GM21825 (cell line): ENCODE data around the gene SLC38A8.

Experiments
- ATAC-seq: cut with Tn5 transposase; IDR thresholded peaks from one replicate; pipeline ENCODE4 v1.9.1; 2021; ENCODE audit warnings: mild to moderate bottlenecking, moderate library complexity; ENCODE audit not compliant: unreplicated experiment

Gene SLC38A8

GRCh38 chr16:83972256-83973008 is 70.2 kb downstream of the SLC38A8 start:
- ATAC-seq: no peak

- ATAC-seq: no peak
These were observed 71.1 kb downstream of the SLC38A8 start for GRCh38 chr16:83971165-83972130.

- ATAC-seq: no peak
These were observed 72.2 kb downstream of the SLC38A8 start for GRCh38 chr16:83970430-83970815.

- ATAC-seq: no peak
These were observed 72.7 kb downstream of the SLC38A8 start for GRCh38 chr16:83969771-83970429.

GRCh38 chr16:83968891-83969649 is 73.5 kb downstream of the SLC38A8 start:
- ATAC-seq: no peak

DNA sequence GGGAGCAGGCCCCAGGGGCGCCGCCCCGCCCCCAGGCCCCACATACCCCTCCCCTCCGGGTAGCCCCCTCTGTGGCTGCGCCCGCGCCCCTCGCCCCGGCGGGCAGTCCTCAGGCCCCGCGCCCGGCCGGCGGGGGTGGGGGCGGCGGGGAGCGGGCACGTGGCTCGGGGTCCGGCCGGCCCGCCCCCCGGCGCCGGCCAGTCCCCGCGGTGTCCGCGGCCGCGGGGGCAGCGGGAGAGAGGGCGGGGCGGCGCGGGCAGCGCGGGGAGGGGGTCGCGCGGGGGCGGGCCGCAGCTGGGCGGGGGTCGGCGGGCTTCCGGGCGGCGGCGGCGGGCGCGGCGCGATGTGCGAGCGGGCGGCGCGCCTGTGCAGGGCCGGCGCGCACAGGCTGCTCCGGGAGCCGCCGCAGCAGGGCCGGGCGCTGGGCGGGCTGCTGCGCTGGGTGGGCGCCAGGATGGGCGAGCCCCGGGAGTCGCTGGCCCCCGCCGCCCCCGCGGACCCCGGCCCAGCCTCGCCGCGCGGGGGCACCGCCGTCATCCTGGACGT is 74.2 kb downstream of the SLC38A8 start:
- no peak for ATAC-seq

GRCh38 chr16:83967838-83968305 is 74.7 kb downstream of the SLC38A8 start, which contains the start of gene NECAB2:
Gene NECAB2, plus strand, starts transcription at chr16:83968244. Its CDS starts 405 bp downstream, at chr16:83968649.
- ATAC-seq: no peak

DNA sequence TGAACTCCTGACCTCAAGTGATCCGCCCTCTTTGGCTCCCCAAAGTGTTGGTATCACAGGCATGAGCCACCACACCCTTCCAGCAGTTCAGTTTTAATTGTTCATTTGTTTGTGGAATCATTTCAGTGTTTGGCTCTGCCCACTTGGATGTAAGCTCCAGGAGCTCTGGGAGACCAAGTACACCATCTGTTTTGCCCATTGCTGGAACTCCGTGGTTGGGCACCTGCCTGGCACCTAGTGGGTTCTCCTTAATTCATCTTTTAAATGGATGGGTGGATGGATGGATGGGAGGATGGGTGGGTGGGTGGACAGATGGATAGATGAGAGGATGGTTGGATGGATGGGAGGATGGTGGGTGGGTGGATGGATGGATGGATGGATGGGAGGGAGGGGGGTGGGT is 75.5 kb downstream of the SLC38A8 start:
- no peak for ATAC-seq

DNA sequence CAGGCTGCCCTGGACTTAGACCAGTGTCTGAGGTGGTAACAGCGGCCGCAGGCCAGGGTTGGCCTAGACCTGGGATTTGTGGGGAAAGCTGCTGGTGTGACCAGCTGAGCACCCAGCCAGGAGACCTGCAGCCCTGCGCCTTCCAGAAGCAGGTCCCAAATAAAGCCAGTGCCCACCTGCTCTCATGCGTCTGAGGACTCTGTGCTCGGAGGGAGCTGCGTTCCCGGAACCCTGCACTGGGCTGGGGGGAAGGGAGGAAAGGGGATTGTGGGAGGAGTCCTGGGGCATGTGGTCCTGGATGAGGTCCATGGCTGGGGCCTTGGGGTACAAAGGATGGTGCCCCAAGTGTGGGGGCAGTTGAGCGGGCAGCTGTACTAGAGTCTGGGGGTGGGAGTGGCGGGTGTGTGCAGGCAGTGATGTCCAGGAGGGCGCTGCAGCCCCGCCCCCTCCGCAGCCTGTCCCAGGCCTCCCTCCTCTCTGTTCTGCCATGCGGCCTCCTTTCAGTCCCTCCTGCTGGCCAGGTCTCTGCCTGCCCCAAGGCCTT is 76.4 kb downstream of the SLC38A8 start:
- no peak for ATAC-seq

DNA sequence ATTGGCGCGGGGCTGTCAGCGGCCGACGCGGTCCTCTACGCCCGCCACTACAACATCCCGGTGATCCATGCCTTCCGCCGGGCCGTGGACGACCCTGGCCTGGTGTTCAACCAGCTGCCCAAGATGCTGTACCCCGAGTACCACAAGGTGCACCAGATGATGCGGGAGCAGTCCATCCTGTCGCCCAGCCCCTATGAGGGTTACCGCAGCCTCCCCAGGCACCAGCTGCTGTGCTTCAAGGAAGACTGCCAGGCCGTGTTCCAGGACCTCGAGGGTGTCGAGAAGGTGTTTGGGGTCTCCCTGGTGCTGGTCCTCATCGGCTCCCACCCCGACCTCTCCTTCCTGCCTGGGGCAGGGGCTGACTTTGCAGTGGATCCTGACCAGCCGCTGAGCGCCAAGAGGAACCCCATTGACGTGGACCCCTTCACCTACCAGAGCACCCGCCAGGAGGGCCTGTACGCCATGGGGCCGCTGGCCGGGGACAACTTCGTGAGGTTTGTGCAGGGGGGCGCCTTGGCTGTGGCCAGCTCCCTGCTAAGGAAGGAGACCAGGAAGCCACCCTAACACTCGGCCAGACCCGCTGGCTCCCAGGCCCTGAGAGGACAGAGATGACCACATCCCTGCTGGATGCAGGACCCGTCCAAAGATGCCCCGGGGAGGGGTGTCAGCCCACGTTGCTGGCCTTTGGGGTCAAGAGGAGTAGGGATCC is 77.0 kb downstream of the SLC38A8 start:
- ATAC-seq: no peak

DNA sequence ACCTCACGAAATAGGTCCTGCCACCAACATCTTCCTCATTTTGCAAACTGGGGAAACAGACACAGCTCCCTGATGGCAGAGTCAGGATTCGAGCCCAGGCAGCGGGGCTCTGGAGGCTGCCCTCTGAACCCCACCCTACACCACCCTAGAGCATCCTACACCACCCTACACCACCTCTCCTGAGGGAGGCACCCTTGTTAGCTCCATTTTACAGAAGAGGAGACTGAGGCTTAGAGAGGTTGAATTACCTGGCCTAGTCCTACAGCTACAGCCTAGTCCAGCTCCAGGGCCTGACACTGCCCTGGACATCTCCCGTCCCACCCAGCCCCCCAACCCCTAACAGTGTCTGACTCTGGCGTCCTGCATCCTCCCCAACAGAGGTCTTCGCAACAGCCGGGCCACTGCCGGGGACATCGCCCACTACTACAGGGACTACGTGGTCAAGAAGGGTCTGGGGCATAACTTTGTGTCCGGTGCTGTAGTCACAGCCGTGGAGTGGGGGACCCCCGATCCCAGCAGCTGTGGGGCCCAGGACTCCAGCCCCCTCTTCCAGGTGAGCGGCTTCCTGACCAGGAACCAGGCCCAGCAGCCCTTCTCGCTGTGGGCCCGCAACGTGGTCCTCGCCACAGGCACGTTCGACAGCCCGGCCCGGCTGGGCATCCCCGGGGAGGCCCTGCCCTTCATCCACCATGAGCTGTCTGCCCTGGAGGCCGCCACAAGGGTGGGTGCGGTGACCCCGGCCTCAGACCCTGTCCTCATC is 77.7 kb downstream of the SLC38A8 start:
- no peak for ATAC-seq

GRCh38 chr16:83963277-83964119 is 79.1 kb downstream of the SLC38A8 start:
- ATAC-seq: no peak

DNA sequence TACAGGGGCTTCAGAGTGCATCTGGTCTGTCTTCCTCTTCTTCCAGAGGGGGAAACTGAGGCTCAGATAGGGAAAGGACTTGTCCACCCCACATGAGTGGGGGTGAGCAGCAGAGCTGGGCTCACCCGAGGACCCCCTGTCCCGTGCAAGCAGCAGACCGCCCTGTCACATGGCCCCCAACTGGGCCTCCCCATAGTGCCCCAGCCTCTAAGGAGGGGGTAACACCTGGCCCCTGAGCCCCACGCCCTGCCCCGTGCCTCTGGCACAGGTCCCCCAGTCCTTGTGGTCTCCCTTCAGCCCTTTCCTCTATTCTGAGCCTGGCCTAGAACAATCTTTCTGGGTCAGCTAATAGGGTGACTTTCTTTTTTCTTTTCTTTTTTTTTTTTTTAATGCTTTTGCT is 81.0 kb downstream of the SLC38A8 start:
- no peak for ATAC-seq

DNA sequence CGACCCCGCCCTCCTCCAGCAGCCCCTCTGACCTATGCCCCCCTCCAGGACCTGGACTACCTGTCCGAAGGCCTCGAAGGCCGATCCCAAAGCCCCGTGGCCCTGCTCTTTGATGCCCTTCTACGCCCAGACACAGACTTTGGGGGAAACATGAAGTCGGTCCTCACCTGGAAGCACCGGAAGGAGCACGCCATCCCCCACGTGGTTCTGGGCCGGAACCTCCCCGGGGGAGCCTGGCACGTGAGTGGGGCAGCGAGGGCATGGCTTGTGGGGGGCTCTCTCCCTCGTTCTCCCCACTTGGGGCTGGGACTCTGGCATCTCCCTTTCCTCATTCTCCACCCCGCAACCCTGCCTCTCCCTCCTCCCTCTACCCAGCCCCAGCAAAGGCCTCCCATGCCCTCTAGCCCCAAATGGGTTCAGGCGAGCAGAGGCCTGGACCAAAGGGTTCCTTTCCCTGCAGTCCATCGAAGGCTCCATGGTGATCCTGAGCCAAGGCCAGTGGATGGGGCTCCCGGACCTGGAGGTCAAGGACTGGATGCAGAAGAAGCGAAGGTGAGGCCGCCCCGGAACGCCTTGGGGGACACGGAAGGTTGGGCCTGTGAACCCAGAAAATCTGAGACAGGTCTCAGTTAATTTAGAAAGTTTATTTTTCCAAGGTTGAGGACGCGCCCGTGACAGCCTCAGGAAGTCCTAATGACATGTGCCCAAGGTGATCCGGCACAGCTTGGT is 81.9 kb downstream of the SLC38A8 start:
- ATAC-seq: no peak
